ENCODE measurements around the gene CD84.
"Not testable (repeated sequence)": the region's sequence is repeated elsewhere in the genome, so short reads cannot be mapped to it uniquely, and the experiment has no call there.

CD84 gene

DNA sequence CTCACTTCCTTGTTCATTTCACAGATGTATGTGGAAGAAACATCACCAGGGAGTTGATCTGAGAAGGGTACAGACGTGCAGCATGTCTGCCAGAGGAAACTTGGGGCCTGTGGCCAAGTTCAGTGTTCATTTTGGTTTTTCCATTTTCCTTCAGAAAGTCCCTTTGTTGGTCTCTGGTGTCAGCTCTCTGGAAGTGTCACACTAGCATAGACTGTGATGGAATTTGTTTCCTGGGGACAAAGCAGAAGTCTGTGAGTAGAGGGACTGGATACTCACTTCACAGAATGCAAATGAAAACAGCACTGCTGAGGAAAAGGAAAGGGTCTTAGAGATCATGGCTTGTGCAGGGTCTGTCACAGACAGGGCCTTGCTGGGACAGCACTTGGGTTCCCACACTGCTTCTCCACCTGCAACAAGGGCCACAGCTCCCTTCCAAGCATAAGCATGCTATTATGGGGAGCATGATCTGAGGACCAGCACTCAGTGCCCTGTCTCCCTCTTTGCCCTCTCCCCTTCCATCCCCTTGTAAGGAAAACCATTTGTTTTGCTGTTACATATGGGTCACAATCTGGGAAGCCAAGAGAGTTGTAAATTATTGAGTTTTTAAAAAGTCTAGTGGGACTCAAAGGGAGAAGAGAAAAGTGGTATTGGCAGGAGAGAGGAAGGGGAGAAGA lies 31.4 kb upstream of the CD84 start:
- DNase-seq (ENCODE audit: low read depth in 2 of 2), result no peak

DNA sequence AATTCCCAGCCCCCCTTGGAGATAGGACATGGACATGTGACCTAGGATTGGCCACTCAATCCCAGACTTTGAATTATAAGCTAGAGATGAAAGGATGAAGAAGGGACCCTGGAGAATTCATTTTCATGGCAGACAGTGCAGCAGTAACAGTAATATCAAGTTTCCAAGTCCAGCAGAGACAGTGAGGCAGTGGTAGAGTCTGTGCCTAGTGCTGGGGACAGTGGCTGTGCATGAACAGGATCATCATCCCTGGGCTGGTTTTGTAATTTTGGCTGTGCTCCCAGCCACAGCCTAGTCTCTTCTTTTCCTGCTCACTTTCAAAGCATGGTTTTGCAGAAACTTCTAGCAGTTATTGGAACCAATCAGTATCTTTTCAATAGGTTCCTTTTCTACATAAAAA lies 29.6 kb upstream of the CD84 start:
- no peak for DNase-seq (ENCODE audit: low read depth in 2 of 2)

DNA sequence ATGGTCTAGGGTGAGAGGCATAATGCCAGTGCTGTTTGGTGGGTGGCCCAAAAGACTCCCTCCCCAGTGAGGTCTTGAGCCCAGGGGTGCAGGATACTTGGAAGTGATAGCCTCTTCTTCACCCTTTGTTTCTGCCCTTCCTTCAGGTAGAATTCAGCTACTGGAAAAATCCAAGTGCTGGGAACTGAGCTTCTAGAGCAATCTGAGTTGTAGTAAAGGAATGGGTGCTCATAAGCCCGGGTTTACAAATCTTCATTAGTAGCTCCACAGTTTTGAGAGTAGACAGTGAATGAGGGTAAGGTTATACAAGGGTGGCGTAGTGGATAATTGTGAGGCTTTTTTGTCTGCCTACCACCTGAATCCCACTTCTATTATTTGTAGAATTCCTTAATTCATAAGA lies 29.2 kb upstream of the CD84 start:
- DNase-seq (ENCODE audit: low read depth in 2 of 2), result no peak

DNA sequence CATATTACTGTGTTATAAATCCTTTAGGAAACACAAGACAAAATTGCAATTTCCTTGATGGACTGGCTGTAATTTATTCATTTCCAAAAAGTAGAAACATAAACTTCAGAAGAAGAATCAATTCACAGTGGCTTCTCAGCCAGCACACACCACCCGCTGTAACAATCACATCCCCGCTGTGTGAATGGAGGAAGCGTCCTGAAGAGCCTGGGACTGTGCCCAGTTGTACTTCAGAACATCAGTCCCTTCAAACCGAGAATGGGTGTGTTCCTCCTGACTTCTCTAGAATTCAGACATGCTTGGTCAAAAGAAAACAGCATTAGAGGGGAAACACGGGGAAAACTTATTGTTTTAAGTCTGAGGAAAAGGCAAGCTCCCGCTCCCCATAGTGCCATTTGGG lies 28.8 kb upstream of the CD84 start:
- no peak for DNase-seq (ENCODE audit: low read depth in 2 of 2)

DNA sequence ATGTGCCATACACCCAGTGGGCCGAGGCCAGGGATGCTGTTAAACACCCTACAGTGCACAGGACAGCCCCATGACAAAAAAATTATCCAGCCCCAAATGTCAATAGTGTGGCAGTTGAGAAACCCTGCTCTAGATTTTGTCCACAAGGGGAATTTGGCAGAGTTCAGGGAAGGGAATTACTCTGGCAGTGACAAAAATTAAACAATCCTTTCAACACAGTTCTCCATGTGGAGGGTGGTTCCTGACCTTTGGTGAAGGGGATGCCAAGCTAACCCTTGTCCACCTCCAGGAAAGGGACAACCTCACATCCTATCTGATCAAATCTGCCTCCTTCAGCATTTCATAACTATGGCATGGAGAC lies 28.4 kb upstream of the CD84 start:
- DNase-seq (ENCODE audit: low read depth in 2 of 2), result no peak

DNA sequence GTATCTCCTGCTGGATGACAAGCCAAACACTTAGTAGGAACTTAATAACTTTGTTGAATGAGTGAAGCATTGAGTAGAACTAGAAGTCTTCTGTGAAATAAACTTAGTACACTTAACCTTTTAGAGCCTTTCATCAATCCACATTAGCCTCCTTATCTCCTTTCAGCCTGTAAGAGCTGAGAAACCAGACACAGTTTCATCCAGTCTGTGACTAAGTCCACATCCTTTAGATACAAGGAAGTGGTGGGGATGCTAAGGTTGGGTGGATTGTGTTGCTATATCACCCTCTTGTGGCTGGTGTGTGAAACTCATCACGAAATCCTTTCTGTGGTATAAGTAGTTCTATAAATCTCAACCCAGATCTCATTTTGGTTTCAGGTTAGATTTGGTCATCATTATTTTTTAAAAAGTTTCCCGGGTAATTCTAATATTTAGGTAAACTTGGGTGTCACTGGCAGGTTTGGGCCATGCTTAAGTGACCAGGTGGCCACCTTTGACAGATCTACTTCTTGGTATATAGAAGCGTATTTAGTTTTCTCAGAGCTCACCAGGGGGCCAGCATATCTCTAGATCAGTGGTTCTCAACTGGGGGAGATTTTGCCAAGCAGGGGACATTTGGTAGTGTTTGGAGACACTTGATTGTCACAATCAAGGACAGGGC lies 27.8 kb upstream of the CD84 start:
- no peak for DNase-seq (ENCODE audit: low read depth in 2 of 2)

DNA sequence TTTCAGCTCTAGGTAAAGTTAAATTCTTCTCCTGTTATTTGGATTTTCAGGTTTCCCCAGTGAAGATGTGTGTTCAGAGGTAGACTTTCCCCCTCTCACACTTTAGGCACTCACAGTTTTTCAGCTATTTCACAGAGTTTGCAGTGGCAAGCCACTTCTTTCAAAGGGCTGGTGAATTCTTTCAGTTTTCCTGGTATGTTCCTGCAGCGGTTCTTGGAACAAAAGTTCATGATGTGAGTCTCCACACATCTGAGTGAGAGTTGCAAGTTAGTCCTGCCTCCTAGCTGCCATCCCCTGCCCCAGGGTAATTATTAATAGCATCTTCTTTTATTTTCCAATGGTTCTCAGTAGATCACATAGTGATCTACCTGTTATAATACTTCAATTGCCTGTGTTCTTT lies 27.3 kb upstream of the CD84 start:
- no peak for DNase-seq (ENCODE audit: low read depth in 2 of 2)

DNA sequence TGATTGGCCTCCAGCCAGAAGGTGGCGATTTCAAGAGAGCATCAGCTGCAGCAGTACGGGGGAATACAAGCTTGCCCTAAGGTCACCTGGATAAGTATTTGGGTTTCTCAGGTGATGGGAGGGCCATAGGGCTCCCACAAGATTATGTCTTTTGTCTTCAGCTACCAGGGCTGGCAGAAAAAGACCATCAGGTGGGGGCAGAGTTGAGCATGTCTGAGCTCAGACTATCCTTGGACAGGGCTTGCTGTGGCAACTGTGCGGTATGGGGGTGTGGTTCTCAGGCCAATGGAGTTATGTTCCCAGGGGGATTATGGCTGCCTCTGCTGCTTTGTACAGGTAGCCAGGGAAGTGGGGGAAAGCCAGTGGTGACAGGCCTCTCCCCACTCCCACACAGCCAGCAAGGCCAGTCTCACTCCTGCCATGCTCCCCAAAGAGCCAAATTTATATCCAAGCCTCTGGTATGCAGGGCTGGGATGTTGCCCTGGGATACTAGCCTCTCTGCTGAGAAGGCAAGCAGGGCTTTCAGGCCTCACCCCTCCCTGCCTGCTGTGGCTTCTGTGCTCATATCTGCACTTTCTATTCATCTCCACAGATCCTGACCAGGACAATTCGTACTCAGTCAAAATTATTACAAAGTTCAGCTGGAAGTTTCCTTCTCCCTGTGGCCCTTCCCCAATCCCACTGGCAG lies 26.6 kb upstream of the CD84 start:
- no peak for DNase-seq (ENCODE audit: low read depth in 2 of 2)

DNA sequence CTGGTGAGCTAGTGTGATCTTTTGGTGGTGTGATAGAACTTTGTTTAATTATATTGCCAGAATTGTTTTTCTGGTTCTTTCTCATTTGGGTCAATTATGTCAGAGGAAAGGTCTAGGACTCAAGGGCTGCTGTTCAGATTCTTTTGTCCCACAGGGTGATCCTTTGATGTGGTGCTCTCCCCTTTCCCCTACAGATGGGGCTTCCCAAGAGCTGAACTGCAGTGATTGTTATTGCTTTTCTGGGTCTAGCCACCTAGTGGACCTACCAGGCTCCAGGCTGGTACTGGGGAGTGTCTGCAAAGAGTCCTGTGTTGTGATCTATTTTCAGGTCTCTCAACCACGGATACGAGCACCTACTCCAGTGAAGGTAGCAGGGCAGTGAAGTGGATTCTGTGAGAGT lies 25.9 kb upstream of the CD84 start:
- no peak for DNase-seq (ENCODE audit: low read depth in 2 of 2)

DNA sequence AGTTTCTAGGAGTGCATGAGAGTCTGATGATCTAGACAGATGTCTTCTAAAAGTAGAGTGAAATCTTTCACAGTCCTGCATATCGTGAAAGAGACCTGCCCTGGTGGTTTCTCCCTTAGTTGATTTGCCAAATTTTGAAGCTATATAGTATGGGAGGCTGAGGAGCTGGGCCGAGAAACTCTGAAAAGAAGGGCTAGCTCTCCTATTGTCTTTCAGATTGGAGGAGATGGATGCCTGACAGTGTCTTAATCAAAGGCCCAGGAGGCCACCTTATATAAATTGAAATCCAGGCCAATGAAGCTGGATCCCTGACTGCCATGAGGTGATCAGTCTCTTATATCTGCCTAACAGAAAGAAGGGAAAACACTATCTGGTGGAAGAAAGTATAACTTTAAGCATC lies 18.4 kb upstream of the CD84 start:
- no peak for DNase-seq (ENCODE audit: low read depth in 2 of 2)

DNA sequence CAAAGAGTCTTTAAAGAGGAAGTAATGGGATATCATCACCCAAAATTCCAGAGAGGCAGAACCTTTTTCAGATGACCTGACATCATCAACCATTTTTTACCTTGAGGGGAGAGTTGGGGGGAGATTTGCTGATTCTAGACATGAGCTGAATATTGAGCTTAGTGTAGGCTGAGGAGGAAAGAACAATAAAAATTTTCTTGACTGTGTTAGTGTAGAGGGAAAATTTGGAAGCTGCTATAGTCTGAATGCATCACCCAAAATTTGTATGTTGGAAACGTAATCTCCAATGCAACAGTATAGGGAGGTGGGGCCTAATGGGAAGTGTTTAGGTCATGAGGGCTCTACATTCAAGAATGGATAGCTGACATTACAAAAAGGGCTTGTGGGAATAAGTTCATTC lies 17.8 kb upstream of the CD84 start:
- no peak for DNase-seq (ENCODE audit: low read depth in 2 of 2)

DNA sequence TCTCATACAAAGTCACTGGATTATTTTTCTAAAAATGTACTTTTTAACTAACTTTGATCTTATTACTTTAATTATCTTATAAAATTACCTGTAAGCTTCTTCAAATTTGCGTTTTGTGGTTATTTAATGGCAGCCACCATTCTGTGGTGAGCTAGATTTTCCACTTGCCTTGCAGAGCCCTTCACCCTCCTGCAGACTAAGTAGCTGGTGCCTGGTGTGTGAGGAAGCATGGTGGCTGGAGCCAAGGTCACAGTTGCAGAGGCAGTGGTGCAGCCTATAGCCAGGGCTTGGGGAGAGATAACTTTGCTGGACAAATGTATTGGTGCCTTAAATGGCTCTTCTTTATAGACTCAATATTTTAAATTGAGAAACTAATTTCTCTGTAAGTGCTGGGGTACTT lies 11.2 kb upstream of the CD84 start:
- DNase-seq (ENCODE audit: low read depth in 2 of 2), result no peak

DNA sequence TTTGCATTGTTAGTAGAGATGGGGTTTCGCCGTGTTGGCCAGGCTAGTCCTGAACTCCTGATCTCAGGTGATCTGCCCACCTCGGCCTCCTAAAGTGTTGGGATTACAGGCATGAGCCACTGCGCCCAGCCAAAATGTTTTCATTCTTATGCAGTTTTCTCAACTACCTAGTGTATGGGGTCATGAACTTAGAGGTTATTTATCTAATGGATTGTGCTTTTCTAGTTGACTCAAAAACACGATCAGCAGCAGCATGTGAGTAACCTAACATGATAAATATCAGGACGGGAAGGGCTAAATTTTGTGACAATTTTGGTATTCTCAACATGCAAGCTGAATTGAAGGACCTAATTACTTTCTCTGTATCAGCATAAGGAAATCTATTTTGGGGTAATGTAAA lies 9.2 kb upstream of the CD84 start:
- DNase-seq (ENCODE audit: low read depth in 2 of 2), result no peak

DNA sequence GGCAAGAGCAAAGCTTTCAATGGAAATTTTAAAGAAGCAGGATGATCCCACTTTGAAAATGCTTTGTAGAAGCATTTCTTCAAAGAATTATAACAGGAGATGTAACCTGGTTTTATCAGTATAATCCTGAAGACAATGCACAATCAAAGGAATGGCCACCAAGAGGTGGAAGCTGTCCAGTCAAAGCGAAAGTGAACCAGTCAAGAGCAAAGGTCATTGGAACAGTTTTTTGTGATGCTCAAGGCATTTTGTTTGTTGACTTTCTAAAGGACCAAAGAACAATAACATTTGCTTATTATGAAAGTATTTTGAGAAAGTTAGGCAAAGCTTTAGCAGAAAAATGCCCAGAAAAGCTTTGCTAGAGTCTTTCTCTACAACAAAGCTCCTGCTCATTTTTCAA lies 5.5 kb upstream of the CD84 start:
- no peak for DNase-seq (ENCODE audit: low read depth in 2 of 2)

DNA sequence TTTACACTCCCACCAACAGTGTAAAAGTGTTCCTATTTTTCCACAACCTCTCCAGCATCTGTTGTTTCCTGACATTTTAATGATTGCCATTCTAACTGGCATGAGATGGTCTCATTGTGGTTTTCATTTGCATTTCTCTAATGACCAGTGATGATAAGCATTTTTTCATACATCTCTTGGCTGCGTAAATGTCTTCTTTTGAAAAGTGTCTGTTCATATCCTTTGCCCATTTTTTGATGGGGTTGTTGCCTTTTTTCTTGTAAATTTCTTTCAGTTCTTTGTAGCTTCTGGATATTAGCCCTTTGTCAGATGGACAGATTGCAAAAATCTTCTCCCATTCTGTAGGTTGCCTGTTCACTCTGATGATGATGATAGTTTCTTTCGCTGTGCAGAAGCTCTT lies 3.7 kb upstream of the CD84 start:
- DNase-seq (ENCODE audit: low read depth in 2 of 2), result not testable (repeated sequence)

DNA sequence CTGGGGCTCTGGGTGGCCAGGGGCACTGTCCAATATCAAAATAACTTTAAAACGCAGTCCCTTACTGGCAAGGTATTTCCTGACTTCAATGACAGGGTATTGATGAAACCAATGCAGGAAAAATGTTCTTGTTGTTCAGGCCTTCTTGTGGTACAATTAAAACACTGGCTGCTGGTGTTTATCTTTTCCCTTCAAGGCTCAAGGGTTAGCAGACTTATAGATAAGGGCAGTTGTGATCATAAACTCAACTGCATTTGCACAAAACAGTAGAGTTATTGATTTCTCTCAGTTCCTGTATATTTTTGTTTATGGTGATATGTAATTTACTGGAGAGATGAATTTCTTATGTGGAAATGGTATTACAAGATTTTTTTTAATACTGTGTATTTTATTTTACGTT lies 2.7 kb upstream of the CD84 start:
- DNase-seq (ENCODE audit: low read depth in 2 of 2), result no peak

DNA sequence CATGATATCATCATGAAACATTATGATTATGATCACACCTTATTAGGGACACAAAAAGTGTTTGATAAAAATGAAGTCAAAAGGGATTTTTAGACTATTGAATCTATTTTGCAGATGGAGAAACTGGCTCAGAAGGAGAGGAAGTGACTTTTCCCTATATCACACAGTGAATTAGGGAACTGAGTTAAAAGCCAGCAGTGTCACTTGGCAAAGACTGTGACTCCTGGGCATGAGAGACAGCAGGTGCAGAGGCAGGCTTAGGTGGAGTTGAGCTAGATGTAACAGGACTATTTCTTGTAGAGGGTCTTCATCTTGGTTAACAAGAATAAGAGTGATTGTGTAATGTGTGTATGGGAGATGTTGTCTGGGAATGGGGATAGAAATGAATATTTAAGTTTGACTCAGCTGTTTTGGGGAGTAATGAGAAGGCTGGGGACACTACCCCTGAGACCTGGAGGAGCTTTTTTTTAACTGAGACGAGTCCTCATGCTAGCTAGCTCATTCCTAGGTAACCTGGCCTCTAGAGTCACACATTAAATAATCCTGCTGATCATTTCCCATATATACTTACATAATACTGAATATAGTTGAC lies 1.0 kb upstream of the CD84 start:
- DNase-seq (ENCODE audit: low read depth in 2 of 2), result no peak

DNA sequence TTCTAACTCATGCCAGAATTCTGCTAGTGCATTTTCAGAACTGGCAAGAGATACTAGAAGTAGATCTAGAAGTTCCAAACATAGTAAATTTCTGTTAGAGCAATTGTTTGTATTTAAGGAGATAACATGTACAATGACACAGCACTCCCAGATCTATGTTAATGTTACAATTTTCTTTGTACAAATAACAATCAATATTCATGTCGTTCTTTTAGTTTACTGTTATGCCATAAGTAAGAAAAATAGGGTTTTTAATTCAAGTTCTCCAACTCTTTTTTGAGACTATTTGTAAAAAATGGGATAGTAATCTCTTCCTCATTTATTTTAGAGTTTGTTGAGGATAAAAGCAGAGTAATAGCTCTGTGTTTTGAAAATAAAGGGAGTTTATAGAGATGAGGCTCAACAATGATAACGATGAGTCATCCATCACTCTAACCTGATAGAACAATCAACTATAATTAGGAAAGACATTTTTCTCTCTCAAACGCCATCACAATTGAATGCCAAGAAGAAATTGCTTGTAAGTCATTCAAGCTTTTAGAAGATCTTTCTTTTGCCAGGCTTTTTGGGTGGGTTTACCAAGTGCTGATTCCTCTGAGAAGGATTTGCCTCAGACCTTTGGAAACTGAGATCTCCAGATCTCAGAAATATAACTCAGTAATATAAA lies 638 bp downstream of the CD84 start:
- DNase-seq (ENCODE audit: low read depth in 2 of 2), result no peak

DNA sequence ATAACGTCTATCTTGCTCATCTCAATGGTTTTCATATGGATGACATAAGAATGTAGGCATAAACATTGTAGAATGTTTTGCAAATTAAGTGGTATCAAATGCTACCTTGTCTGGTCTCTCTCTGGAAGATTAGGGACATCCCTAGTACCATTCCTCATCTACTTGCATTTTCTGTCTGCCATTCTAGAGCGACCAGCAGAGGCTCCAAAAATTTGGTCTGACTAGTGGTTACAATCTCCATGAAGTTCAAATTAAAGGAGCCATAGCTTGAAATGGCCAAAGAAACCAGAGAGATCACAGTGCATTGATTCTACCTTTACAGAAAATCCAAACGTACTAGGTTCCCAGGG lies 1.1 kb downstream of the CD84 start:
- DNase-seq (ENCODE audit: low read depth in 2 of 2), result no peak

DNA sequence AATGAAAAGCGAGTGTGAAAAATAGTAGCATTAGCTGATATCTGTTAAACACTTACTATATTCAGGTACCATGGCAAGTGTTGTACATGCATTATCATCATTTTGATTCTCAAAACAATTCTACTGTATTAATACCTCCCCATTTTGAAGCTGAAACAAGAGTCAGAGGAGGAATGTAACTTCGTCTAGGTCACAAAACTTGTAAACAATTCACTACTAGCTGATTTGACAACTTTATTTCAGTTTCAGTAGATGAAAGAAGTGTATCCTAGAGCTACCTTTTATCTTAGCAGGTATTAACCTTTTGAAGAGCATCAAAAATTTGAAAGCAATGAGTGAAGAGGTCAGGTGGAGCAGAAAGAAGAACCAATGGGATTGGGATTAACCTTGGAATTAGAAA lies 1.6 kb downstream of the CD84 start:
- DNase-seq (ENCODE audit: low read depth in 2 of 2), result no peak

DNA sequence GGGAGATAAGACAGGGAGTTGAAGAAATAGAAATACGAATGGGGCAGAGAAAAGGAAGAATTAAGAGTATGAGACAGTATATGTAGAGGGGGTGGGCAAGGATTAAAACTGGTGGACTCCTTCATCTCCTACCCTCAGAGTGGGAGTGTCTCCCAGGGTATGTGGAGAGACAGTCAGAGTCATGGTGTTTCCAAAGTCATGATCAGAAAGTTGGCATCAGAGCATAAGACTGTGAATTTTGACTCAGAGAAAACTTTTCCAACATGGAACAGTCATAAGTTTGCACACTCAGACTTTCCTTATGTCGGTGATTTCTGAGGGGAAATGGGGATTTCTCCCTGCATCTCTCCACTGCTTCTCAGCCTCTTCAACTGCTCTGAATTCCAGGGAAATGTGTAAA lies 2.4 kb downstream of the CD84 start:
- no peak for DNase-seq (ENCODE audit: low read depth in 2 of 2)

DNA sequence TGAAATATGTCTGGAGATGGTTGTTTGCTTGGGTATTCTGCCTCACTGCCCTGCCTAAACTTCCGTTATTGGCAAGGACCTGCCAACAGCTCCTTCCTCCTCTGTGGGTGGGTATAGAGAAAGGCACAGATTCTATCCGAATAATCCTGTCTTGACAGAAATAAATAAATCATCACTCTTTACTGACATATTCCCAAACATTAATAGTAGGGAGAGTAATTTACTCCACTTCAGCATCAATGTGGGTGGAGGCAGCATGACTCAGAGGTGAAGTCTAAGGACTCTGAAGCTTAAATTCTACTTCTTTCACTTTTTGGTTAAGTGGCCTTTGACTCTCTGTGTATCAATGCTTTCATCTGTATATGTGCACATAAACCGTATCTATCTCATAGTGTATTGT lies 2.9 kb downstream of the CD84 start:
- DNase-seq (ENCODE audit: low read depth in 2 of 2), result peak in 1 of 2 donors; percentile 25
